Renal cortex interstitium (tissue), 15 donors: ENCODE results near the gene H1-8. TPM values are rescaled to one million over a fixed set of nuclear protein-coding genes. Genes with fewer than 3 reads are reported as not detected.
"Not testable (repeated sequence)": the region's sequence is repeated elsewhere in the genome, so short reads cannot be mapped to it uniquely, and the experiment has no call there.

Experiments
- DNase-seq, 11 donors: peaks; one replicate each; pipeline ENCODE4 v3.0.0-alpha.2; 2013; ENCODE audit warnings: low read depth in 9 of 11, low spot score in 4 of 11; ENCODE audit errors: extremely low read depth in 1 of 11
- long read RNA-seq, 16 experiments: transcript quantifications; one replicate each; lab custom pipeline, GENCODE V29; 2026
- polyA plus RNA-seq, 3 donors: library from polyadenylated mRNA; unstranded; fragments of 120-200 nt; gene quantifications; one replicate each; pipeline ENCODE4 v1.2.1, GENCODE V29; 2013; ENCODE audit not compliant: insufficient read length in 3 of 3

The H1-8 gene, protein sequence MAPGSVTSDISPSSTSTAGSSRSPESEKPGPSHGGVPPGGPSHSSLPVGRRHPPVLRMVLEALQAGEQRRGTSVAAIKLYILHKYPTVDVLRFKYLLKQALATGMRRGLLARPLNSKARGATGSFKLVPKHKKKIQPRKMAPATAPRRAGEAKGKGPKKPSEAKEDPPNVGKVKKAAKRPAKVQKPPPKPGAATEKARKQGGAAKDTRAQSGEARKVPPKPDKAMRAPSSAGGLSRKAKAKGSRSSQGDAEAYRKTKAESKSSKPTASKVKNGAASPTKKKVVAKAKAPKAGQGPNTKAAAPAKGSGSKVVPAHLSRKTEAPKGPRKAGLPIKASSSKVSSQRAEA
- not detected for polyA plus RNA-seq
- long read RNA-seq, donor 1 = 0 reads
- long read RNA-seq, donor 2 = 0 reads
- long read RNA-seq, donor 3 = 0 reads
- long read RNA-seq, donor 4 = 0 reads
- long read RNA-seq, donor 5 = 0 reads
- long read RNA-seq, donor 6 = 0 reads
- long read RNA-seq, donor 7 = 0 reads
- long read RNA-seq, donor 8 = 0 reads
- long read RNA-seq, donor 9 = 0 reads
- long read RNA-seq, donor 10 = 0 reads
- long read RNA-seq, donor 11 = 0 reads
- long read RNA-seq, donor 12 = 0 reads
- long read RNA-seq, donor 13 = 0 reads
- long read RNA-seq, donor 14 = 0 reads
- long read RNA-seq, donor 15 = 0 reads
- long read RNA-seq, donor 16 = 0 reads

DNA sequence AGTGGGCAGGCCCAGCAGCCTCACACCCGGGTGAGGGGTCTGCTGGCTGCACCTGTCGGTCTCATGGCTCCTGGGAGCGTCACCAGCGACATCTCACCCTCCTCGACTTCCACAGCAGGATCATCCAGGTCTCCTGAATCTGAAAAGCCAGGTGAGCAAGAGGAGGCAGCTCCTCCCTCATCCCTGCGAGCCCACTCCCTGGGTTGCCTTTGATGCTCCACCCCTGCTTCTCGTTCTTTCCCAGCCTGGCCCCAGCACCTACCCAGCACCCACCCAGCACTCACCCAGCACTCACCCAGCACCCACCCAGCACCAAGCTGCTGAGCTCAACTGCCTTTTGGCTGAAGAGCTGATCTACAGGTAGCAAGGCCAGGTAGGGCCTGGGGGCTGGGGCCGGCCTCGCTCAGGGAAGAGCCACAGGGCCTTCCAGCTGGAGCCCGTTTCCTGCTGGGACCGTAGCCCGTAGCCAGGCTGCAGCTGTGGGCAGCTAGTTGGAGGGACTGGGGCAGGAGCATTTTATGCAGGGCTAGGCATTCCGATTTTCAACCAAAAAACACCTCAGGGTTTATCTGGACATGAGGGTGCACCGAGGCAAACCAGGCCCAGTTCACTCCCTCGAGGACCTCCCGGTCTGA, at the start of gene H1-8:
TSS of gene H1-8 (plus strand) at position 20 of the 635 bp plus-strand sequence. CDS start at position 64, 44 bp downstream.
- no peak for DNase-seq

DNA sequence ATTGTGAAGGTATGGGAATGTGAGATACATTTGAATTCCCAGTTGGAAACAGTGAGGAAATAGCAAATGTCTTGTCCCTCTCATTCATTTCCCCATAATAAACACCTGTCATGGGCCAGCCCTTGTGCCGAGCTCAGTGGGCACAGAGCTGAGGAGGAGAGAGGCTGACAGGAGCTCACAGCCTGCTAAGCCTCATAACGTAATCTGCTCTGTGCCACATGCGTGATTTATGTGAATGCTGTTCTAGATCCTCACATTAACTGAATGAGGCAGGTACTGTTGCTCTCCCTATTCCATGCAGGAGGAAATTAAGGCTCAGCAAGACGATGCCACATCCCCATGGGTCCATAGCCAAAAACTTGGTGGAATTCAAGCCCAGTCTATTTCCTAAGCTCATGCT, 49.8 kb upstream of the H1-8 start:
- no peak for DNase-seq

DNA sequence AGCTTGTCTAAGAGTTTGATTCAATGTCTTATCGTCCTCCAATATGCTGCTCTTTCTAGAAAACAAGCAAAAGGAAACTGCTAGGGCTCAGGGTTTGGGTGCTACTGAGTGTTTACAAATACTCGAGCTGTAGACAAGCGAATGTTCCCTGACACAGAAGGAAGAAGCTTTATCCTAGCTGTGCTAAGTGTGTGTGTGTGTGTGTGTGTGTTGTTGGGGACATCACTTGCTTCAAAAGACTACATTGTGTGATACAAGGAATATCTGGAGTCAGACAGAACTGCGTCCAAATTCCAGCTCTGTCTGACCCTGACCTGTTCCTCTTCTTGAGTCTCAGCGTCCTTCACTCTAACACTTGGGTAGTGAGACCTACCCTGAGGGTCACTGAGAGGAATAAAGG, 48.5 kb upstream of the H1-8 start:
- not testable (repeated sequence) for DNase-seq

DNA sequence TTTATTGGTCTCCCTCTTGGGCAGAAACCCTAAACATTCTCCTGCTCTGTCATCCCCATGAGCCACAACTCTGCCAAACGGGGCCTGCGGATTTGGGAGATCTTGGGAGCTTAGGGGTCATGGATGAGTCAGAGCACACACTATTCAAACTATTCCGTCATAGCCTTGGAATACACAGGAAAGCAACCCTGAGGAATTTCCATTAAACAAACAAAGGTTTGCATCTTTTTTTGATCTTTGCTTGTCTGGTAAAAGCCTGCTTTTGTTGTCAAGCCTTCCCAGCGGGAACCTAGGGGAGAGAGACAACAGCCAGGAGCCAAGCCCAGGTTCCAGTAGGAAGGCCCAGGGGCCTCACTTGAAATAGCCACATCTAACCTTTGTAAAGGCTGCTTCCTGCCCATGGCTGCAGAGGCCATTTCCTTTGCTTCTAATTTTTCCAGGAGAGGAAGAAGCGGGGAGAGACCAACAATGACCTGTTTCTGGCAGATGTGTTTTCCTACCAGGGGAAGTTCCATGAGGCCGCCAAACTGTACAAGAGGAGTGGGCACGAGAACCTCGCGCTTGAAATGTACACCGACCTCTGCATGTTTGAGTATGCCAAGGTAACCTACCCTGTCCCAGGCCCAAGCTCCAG, 47.9 kb upstream of the H1-8 start:
- DNase-seq = not testable (repeated sequence)

DNA sequence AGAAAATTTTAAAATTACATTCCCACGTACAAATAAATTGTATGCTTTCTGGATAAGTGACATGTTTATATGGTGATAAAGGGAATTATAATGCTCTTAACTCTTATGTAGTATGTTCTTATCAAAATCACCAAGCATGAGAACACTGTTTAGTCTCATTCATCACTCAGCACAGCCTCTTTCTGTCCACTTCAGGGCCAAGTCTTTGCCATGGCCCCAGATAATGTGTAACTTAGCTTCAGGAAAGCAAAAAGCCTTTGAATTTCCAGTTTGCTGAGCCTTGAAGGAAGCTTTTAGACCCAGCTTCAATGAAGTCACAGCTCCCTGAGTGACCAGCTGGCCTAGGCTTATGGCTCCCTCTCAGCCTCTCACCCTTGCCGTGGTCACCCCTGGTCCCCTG, 45.1 kb upstream of the H1-8 start:
- DNase-seq = not testable (repeated sequence)

DNA sequence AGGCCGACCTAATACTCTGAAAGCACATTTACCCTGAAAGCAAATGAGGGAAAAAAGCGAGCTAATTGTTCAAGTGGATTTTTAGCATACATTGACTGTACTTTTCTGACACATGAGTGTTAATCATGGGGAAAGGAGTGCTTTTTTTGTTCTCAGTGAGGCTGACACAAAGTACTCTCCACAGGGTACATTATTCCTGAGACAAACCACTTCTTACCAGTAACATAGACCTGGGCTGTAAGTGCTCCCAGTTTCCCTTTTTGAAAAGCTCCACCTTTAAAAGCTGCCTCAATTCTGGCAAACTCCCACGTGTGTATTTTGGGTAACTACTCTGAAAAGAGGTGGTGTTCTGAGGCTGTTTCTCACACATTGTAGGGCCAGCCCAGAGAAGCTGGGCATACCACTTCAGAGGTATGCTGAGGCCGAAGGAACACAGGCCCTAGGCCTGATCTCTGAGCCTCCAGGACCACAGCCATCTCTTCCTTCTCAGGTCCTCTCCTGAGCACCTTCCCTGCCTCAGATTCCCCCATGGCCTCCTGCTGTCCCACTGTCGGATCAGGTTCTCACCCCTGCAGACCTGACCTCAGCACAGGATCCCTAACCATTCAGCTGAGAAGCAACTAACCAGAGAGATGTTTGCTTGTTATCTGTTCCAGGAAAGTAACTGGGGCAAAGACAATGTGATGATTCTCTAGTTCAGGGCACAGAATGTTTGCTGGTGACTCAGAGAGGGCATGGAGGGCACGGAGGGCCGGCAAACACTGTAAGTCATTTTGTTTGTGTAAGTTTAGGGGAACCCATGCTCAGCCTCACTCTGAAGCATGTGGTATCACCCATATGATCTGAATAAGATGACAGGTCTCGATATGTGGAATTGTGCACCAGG, 44.1 kb upstream of the H1-8 start:
- not testable (repeated sequence) for DNase-seq

DNA sequence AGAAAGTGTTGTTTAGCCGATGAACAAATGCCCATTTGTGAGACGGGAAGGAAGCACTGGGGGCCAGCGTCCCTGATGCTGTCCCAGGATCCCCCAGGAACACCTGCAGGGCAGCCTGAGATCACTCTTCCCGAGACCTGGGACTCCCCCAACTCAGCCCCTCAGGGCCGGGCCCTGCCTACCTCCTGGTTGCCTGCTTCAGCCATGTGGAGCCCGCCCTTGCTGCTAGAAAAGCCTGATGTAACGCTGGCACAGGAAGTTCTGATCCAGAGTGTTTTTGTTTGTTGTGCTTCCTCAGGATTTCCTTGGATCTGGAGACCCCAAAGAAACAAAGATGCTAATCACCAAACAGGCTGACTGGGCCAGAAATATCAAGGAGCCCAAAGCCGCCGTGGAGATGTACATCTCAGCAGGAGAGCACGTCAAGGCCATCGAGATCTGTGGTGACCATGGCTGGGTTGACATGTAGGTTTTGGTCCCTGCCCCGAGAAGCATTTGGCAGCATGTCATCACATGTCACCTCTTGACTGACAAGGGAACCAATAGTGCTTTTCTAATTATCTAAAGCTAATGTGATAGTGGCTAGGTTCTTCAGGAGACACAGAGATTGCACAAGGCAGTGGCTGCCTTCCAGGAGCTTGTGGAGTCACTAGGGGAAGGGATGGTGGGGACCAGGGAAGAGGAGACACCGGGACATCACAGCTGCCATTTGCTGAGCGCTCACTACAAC, 43.2 kb upstream of the H1-8 start:
- not testable (repeated sequence) for DNase-seq

DNA sequence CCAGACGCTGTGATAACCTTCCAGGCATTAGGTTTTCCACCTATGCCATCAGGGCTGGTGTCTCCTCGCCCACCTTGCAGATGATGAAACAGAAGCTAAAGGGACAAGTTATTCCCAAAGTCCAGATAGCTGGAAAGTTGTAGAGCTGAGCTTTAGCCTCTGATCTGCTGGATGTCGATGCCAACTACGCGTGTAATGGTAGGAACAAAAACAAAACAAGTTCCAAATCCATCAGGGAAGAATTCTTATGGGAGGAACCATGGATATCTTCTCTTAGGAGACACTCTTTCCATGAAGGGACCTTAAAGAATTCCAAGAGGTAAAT, 42.7 kb upstream of the H1-8 start:
- DNase-seq = no peak

DNA sequence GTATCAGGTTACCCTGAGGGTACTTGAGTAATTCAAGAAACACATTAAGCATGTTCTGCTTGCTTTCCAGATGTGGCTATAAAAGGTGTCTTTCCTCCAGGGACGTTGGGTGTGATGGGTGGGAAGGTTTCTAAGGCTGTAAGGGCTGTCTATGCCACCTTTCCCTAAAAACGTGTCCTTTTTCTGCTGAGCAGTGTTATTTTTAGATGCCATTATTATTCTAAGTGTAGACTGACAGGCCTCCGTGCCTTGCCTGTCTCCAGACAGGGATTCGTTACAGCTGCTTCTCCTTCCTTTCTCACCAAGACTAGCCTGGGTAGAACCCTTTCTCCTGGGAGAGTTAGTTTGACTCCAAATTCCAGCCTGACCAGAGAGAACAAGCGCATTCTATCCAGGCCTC, 41.3 kb upstream of the H1-8 start:
- no peak for DNase-seq

DNA sequence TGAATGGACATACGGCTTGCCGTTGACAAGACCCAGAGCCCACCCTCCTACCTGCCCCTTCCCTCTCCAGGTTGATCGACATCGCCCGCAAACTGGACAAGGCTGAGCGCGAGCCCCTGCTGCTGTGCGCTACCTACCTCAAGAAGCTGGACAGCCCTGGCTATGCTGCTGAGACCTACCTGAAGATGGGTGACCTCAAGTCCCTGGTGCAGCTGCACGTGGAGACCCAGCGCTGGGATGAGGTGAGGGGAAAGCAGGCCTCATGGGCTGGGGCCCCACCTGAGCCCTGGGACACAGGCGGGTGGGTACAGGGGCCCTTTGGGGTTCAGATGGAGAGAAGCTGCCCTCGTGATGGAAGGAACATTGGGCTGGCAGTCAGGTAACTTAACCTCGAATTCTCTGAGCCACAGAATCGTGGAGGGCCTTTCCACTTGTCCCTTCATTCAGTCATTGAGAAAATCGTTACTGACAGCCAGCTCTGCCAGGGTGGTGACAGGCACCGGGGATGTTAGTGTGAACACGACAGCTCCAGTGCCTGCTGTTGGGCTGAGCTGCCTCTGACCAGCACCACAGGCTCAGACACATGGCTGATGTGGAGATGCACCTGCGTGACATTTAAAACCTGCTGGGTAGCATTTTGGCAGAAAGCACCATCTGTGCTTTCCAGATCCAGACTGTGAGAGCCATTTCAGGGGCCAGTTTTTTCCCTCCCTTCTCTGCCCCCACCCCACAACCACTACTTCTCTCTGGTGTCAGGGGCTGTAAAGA, 40.1 kb upstream of the H1-8 start:
- no peak for DNase-seq

DNA sequence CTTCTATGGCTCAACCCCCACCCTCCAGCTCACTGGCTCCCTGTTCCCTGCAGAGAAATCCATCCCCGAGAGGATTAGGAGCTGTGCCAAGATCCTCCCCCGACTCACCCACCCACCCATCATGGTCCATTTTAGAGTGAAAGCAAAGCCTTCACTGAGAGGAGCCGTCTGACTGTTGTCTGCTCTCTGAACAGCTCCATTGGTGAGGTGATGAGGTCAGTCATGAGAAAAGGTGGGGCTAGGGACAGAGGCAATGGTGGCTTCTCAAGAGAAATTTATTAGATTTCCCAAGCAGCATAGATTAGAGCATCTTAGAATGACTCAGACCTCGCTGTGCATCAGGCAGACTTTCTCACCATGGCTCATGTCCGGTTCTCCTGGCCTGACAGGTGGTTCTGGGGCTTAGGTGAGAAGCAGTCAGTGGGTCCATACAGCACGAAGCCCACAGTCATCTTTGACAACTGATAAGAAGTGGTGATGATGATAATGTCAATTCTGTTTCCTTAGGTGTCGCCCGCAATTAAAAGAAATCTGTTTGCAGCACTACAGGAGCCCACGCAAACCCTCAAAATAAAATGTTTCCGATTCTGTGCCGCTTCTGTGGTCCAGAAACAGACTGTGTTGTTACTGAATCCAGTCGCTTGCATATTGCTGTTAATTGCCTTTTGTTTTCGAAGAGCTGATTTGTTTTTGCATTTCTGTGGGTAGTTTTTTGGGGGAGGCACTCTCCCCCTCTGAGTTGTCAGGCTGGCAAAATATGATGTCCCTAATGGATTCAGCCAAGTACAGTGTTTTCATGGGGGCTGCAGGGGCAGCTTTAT, 39.3 kb upstream of the H1-8 start:
- DNase-seq = no peak

DNA sequence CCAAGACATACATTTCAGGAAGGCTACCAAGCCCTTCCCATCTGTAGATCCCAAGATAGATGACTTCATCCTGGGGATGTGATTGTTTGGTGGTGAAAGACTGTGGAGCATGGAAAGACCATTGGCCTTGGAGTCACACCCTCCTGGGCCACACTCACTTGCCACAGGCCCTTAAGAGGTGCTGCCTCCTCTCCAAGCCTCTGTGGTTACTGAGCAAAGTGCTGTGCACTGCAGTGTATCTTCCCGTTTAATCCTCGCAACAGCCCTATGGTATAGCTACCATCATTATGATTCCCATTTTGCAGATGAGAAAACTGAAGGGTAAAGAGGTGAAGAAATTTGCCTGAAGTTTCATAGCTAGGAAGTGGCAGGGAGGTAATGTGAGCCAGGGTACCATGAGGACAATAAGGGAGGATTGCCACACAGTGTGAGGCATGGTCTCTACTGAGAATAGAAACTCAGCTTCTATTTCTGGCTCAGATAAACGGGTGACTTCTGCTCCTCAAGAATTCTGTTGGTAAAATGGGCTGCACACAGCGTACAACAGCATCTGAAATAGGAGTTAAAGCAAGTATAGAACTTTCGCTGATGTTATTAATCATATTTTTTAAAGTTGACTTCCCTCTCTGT, 38.4 kb upstream of the H1-8 start:
- DNase-seq = no peak

DNA sequence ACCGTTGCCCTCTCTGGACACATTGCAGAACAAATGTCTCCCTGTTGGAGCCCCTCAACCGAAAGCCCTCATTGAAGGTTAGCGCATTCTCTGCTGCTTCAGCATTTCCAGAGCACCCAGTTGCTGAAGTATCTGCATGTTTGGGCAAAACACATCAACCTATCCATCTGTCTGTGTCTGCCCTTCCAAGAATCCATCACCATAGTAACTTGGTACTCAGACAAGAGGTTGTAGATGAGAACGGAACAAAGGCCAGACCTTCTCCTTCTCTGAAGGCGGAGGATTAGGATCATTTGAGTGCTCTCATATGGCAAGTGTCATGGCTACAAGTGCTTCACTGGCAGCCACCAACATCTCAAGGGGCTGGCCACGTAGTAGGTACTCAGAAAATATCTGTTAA, 37.6 kb upstream of the H1-8 start:
- DNase-seq = no peak

DNA sequence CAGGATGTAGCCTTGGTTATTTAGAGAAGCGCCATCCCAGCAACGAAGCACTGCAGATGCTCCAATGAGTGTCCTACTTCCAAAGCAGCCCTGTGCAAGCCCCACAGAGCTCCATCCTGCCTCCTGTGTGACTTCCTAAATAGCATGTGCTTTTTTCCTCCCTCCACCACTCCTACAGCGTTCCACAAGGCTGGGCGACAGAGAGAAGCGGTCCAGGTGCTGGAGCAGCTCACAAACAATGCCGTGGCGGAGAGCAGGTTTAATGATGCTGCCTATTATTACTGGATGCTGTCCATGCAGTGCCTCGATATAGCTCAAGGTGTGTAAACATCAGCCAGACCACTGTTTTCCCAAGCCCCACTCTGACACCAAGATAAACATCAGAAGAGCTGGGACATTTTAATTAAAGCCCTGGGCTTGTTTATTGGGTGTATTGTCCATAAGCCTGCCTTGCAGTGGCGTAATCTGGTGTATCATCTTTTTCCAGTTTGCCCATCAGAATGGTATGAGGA, 36.7 kb upstream of the H1-8 start:
- no peak for DNase-seq

DNA sequence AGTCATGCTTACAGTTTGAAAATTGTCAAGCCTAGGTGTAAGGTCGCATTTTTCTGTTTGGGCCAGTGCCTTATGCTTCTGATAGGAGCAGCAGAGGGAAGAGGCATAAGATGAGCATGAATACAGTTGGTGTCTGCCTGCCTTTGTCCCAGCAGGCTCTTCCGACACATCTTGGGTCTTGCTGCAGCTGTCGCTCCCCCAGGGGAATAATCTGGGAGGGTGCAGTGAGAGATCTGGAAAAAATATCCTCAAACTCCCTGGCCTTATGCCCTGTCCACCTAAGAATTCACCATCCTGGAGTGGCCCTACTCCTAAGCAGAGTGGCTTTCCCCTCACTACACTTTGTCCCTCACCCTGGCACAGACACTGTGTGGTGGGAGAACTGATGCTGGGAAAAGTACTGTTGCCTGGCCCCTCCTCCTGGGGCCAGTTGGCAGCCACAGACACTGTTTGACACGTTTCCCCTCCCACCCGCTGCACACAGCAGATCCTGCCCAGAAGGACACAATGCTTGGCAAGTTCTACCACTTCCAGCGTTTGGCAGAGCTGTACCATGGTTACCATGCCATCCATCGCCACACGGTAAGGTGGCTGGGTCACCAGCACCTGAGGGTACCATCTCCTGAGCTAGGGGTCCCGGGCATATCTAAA, 35.7 kb upstream of the H1-8 start:
- DNase-seq = no peak

DNA sequence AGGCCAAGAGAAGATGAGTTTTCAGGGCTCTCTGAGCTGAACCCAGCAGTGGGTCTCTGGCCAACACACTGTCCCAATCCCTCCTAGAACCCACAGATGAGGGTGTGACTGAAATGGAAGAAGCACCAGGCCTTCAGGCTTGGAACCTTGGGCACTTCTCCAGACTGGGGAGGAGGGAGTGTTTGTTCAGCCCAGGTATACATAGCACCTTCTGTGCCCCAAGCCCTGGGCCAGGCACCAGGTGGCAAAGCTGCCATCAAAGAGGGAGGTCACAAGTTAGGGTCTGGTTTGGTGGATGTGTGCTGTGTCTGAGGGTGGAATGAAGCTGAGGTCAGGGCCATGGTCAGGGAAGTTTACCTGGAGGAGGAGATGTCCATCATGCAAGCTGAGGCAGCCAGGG, 30.4 kb upstream of the H1-8 start:
- DNase-seq = no peak
